Measurements from ENCODE around the gene CLN3.

Gene CLN3

GRCh38 chr16:28526201-28527099, 34.6 kb upstream of the CLN3 start:
- H3K4me3 Mint-ChIP-seq, result no peak overlapping the region
- no peak overlapping the region for H3K27ac Mint-ChIP-seq
- H3K27me3 Mint-ChIP-seq, result no peaks in the 10 kb centered on the region
- H3K4me1 Mint-ChIP-seq, result peaks cover 7% of the 10 kb centered on the region
- no peaks in the 10 kb centered on the region for H3K36me3 Mint-ChIP-seq
- no peaks in the 10 kb centered on the region for H3K9me3 Mint-ChIP-seq

GRCh38 chr16:28524681-28525171, 32.9 kb upstream of the CLN3 start:
- Mint-ChIP-seq H3K27me3 (no peaks in the 10 kb centered on the region), H3K4me1 (peaks cover 7% of the 10 kb centered on the region), H3K9me3 (no peaks in the 10 kb centered on the region), H3K36me3 (no peaks in the 10 kb centered on the region), H3K4me3 (no peak overlapping the region), H3K27ac (no peak overlapping the region)

GRCh38 chr16:28522792-28523191, 30.9 kb upstream of the CLN3 start:
- Mint-ChIP-seq H3K27ac (no peak overlapping the region), H3K27me3 (no peaks in the 10 kb centered on the region), H3K4me1 (peaks cover 7% of the 10 kb centered on the region), H3K9me3 (no peaks in the 10 kb centered on the region), H3K36me3 (no peaks in the 10 kb centered on the region), H3K4me3 (no peak overlapping the region)

GRCh38 chr16:28521436-28521835, 29.6 kb upstream of the CLN3 start:
- Mint-ChIP-seq H3K27ac (no peak overlapping the region), H3K36me3 (no peaks in the 10 kb centered on the region)

GRCh38 chr16:28520672-28521071, 28.8 kb upstream of the CLN3 start:
- no peaks in the 10 kb centered on the region for H3K9me3 Mint-ChIP-seq
- no peak overlapping the region for H3K27ac Mint-ChIP-seq
- no peak overlapping the region for H3K4me3 Mint-ChIP-seq
- no peaks in the 10 kb centered on the region for H3K36me3 Mint-ChIP-seq
- H3K27me3 Mint-ChIP-seq, result no peaks in the 10 kb centered on the region
- peaks cover 7% of the 10 kb centered on the region for H3K4me1 Mint-ChIP-seq

More at GRCh38 chr16:28521436-28521835, 29.6 kb upstream of the CLN3 start:
- Mint-ChIP-seq H3K27me3 (no peaks in the 10 kb centered on the region), H3K4me1 (peaks cover 7% of the 10 kb centered on the region), H3K4me3 (no peak overlapping the region), H3K9me3 (no peaks in the 10 kb centered on the region)

GRCh38 chr16:28514246-28514645, 22.4 kb upstream of the CLN3 start:
- H3K27me3 Mint-ChIP-seq, result no peaks in the 10 kb centered on the region
- peaks cover 3% of the 10 kb centered on the region for H3K4me1 Mint-ChIP-seq
- no peaks in the 10 kb centered on the region for H3K36me3 Mint-ChIP-seq
- H3K4me3 Mint-ChIP-seq, result no peak overlapping the region
- no peak overlapping the region for H3K27ac Mint-ChIP-seq
- H3K9me3 Mint-ChIP-seq, result no peaks in the 10 kb centered on the region

GRCh38 chr16:28513484-28514181, 21.8 kb upstream of the CLN3 start:
- no peak overlapping the region for H3K4me3 Mint-ChIP-seq
- H3K36me3 Mint-ChIP-seq, result no peaks in the 10 kb centered on the region
- H3K9me3 Mint-ChIP-seq, result no peaks in the 10 kb centered on the region
- no peaks in the 10 kb centered on the region for H3K27me3 Mint-ChIP-seq
- H3K27ac Mint-ChIP-seq, result no peak overlapping the region
- H3K4me1 Mint-ChIP-seq, result peaks cover 3% of the 10 kb centered on the region

GRCh38 chr16:28511801-28512789, 20.2 kb upstream of the CLN3 start:
- Mint-ChIP-seq H3K9me3 (no peaks in the 10 kb centered on the region), H3K27me3 (no peaks in the 10 kb centered on the region), H3K36me3 (no peaks in the 10 kb centered on the region), H3K4me3 (no peak overlapping the region), H3K27ac (no peak overlapping the region), H3K4me1 (peaks cover 9% of the 10 kb centered on the region)

- Mint-ChIP-seq H3K9me3 (no peaks in the 10 kb centered on the region), H3K4me1 (peaks cover 9% of the 10 kb centered on the region), H3K27me3 (no peaks in the 10 kb centered on the region), H3K36me3 (no peaks in the 10 kb centered on the region), H3K27ac (no peak overlapping the region), H3K4me3 (no peak overlapping the region)
These were observed 19.2 kb upstream of the CLN3 start for GRCh38 chr16:28511031-28511430.

- H3K9me3 Mint-ChIP-seq, result no peaks in the 10 kb centered on the region
- H3K27me3 Mint-ChIP-seq, result no peaks in the 10 kb centered on the region
- no peaks in the 10 kb centered on the region for H3K36me3 Mint-ChIP-seq
- peaks cover 7% of the 10 kb centered on the region for H3K4me1 Mint-ChIP-seq
- no peak overlapping the region for H3K27ac Mint-ChIP-seq
- H3K4me3 Mint-ChIP-seq, result no peak overlapping the region
These were observed 13.7 kb upstream of the CLN3 start for GRCh38 chr16:28505489-28506137.

GRCh38 chr16:28504707-28505404, 13.0 kb upstream of the CLN3 start:
- Mint-ChIP-seq H3K9me3 (no peaks in the 10 kb centered on the region), H3K27me3 (no peaks in the 10 kb centered on the region), H3K27ac (no peak overlapping the region), H3K4me1 (peaks cover 14% of the 10 kb centered on the region), H3K36me3 (no peaks in the 10 kb centered on the region), H3K4me3 (no peak overlapping the region)

GRCh38 chr16:28503470-28504259, 11.8 kb upstream of the CLN3 start:
- H3K4me3 Mint-ChIP-seq, result no peak overlapping the region
- H3K27me3 Mint-ChIP-seq, result no peaks in the 10 kb centered on the region
- H3K9me3 Mint-ChIP-seq, result no peaks in the 10 kb centered on the region
- peak overlapping the region; percentile 33 for H3K27ac Mint-ChIP-seq
- H3K4me1 Mint-ChIP-seq, result peaks cover 15% of the 10 kb centered on the region
- H3K36me3 Mint-ChIP-seq, result no peaks in the 10 kb centered on the region

GRCh38 chr16:28502290-28502689, 10.4 kb upstream of the CLN3 start:
- Mint-ChIP-seq H3K4me3 (no peak overlapping the region), H3K27ac (no peak overlapping the region), H3K9me3 (no peaks in the 10 kb centered on the region), H3K36me3 (no peaks in the 10 kb centered on the region), H3K27me3 (no peaks in the 10 kb centered on the region), H3K4me1 (peaks cover 13% of the 10 kb centered on the region)

Data from activated naive CD4-positive, alpha-beta T cell treated with anti-CD3 and anti-CD28 coated beads, Interleukin-2, amount 50 U/mL, for 24 hours (primary cell).